GM18870 (cell line): ENCODE data around the gene CHST9.
"Not testable (repeated sequence)": the region's sequence is repeated elsewhere in the genome, so short reads cannot be mapped to it uniquely, and the experiment has no call there.

Experiments
- ATAC-seq: cut with Tn5 transposase; IDR thresholded peaks from one replicate; pipeline ENCODE4 v1.9.1; 2021; ENCODE audit warnings: moderate library complexity; ENCODE audit not compliant: unreplicated experiment

The CHST9 gene, protein sequence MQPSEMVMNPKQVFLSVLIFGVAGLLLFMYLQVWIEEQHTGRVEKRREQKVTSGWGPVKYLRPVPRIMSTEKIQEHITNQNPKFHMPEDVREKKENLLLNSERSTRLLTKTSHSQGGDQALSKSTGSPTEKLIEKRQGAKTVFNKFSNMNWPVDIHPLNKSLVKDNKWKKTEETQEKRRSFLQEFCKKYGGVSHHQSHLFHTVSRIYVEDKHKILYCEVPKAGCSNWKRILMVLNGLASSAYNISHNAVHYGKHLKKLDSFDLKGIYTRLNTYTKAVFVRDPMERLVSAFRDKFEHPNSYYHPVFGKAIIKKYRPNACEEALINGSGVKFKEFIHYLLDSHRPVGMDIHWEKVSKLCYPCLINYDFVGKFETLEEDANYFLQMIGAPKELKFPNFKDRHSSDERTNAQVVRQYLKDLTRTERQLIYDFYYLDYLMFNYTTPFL

DNA sequence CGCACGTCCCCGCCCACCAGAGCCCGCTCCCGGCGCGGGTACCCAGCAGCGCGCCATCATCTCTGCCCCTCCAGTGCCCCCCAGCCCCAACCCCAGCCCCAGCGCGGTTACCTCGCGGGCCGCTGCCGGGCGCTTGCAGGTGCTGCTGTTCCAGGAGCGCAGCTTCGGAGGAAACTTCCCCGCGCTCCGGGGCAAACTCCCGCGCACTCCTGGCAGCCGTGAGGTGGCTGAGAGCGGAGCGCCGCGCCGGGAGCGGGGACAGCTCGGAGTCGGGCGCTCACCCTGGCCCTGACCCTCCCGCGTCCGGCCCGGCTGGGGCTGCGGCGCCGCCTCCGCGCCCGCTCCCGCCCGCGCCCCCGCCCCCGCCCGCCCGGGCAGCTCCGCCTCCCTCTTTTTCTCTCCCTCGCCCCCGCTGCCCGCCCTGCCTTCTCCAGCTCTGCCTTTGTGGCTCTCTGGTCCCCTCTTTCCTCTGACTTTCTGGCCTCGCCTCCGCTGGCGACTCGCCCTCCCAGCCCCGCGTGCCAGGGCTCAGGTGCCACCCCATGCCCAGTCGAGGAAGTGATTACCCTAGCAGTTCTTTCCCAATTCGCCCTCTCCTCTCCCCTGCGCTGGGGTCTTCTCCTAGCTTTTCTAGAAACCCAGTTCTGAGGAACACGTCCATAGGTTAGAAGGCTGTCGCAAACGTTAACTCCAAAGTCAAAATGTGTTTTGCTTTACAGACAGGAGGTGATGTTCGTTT, at the start of gene CHST9:
CHST9 (minus strand) TSS at position 284 of the 739 bp plus-strand sequence. CDS start 42,499 bp downstream, outside the sequence.
- no peak for ATAC-seq

DNA sequence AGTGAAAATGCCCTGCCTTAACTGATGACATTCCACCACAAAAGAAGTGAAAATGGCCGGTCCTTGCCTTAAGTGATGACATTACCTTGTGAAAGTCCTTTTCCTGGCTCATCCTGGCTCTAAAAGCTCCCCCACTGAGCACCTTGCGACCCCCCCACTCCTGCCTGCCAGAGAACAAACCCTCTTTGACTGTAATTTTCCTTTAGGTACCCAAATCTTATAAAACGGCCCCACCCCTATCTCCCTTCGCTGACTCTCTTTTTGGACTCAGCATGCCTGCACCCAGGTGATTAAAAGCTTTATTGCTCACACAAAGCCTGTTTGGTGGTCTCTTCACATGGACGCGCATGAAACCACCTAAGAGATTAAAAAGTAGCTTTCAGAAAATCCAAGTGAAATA, 47.2 kb upstream of the CHST9 start:
- not testable (repeated sequence) for ATAC-seq

DNA sequence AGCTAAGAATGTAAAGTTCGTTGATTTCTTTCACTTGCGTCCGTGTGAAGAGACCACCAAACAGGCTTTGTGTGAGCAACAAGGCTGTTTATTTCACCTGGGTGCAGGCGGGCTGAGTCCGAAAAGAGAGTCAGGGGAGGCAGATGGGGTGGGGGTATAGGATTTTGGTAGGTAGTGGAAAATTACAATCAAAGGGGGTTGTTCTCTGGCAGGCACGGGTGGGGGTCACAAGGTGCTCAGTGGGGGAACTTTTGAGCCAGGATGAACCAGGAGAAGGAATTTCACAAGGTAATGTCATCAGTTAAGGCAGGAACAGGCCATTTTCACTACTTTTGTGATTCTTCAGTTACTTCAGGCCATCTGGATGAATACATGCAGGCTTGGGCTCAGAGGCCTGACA, 46.6 kb upstream of the CHST9 start:
- ATAC-seq, result not testable (repeated sequence)

DNA sequence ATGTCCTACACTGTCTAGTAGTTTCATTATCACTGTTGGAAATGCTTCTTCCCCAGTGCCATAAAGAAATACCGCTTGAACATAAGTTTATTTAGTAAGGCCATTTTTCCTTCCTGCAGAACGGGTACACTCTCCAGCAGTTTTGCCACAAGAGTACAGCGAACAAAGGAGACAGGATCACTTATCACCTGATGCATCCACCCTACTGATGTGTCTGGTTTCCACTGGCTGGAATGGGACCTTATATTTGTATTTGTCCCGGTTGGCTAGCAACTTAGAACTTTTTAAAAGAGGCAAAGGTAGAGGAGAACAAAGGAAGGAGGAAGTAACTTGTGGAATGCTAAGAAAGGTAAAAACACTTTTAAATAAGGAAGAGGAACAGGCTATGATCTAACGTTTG, 46.1 kb upstream of the CHST9 start:
- ATAC-seq, result not testable (repeated sequence)

DNA sequence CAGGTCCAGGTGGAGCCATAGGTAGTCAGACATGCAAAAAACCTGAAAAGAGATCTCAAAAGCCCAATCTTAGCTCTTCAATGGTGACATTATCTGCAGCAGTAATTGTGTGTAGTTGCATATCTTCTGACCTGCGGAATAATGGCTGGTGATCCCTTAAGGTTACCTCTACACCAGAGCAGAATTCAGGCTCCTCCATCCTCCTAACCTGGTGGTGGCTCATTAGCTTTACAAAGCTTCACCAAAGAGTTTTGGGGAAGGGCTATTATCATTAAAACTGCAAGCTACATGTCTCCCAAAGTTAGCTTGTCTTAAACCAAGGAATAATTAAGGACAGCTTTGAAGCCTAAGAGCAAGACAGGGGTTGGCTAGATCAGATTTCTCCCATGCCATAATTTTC, 42.6 kb upstream of the CHST9 start:
- no peak for ATAC-seq

DNA sequence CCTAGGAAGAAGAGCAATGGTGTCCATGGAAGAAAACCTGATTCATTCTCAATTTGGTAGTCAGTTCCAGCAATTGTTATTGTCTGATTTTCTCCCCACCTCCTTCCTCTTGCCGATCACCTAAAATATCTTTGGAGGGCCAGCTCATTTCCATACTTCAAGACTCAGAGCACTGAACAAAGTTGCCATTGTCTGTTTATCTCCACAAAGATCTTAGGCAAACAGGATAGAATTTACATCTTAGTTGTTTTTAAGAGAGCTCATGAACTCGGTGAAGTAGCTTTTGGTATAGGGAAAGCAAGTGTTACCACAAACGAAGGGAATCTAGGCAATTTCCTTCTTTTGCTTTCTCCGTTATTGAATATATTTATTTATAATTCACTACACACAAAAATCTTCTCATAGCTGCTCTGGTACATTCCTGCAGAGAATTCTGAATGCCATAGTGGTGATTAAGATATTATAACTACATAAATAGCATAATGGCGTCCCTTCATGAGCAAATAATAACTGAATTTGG, 41.5 kb upstream of the CHST9 start:
- ATAC-seq, result no peak

DNA sequence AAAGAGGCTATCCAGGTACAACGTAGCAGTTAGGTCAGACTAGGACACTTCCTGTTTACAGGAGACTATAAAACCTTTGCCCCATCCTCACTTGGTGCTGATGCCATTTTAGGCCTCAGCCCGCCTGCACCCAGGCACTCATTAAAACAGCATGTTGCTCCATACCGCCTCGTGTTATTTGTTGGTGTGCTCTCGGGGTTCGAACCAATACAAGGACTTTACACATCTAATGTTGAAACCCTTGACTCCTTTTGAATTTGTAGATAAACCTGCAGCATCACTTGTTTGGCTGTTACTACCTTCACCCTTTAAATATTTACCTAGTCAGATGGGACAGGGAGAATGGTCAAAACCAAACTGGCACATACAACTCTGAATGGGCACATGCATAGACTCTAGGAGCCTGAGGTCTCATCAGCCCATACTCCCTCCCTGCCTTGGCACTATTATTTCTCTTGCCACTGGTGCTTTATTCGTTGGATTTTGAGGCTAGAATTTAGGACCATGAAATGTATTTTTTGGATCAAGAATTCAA, 40.9 kb upstream of the CHST9 start:
- ATAC-seq, result no peak

DNA sequence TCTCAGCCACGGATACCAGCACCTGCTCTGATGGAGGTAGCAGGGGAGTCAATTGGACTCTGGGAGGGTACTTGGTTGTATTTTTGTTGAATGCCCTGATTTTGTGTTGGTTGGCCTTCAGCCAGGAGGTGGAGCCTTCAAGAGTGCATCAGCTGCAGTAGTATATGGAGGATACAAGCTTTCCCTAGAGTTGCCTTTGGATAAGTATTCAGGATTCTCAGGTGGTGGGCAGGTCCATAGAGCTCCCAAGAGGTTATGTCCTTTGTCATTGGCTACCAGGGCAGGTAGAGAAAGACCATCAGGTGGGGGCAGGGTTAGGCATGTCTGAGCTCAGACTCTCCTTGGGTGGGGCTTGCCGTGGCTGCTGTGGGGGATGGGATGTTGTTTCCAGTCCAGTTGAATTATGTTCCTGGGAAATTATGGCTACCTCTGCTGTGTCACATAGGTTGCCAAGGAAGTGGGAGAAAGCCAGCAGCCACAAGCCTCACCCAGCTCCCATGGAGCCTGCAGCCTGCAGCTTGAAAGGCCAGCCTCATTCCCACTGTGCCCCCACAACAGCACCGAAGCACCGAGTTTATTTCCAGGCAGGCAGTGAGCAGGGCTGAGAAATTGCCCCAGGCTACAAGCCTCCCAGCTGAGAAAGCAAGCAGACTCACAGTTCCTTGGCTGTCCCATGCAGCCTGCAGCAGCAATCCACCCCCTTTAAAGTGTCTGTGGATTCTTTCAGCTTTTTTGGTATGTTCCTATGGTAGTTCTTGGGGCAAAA, 38.6 kb upstream of the CHST9 start:
- ATAC-seq, result no peak

DNA sequence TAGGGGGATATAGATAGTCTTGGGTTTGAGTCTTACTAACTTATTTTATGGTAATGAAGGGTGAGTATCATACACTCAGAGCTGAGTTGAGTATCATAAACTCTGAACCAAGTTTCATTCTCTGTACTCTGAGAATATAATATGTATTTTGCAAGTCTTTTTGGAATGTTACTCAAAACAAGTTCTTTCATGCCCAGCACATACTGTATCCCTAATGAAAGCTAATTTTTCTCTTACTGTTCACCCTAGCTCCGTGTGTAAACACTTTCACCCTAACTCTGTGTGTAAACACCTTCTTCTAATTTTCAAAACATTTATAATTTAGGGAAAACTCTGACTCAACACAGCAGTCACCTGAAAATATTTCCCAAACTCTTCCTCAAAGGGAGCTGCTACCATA, 29.7 kb upstream of the CHST9 start:
- no peak for ATAC-seq

DNA sequence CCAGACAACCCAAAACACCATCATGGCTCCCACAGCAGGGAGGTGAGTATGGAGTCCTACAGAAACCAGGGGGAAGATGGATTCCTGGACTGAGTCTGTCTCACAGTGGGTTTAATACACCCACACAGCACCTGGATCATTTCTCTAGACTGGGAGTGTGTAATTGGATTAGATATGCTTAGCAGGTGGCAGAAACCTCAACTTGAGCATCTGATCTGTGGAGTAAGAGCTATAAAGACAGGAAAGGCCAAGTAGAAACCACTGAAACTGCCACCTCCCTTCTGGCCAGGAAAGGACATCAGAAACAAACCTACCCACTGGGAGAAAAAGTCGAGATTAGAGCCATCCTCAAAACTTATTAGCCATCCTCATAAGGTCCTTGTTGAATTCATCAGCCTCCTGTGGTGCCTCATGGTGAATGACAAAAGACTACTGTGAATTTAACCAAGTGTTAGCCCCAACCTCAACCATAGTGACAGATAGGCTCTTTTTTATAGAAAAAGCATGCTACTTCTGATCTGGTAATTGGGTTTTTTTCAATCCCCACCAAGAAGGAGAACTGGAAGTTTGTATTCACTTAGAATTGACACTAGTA, 28.1 kb upstream of the CHST9 start:
- ATAC-seq, result no peak

DNA sequence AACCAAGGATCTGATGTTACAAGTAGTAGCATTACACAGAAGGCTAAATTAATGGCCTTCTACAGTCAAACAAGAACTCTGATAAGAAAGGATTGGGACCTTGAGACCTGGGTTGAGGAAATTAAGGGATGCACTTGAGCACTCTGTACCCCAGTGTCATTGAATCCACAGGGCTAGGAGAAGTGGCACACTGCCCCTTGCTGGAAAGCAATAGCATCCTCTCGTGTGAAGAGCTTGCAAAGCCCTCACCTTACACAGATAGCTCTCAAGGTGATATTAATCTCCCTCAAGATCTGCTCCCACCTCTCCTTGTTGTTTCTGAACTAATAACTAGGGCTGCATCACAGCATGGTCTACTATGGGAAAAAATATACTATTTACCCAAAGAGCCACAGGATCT, 26.5 kb upstream of the CHST9 start:
- no peak for ATAC-seq

DNA sequence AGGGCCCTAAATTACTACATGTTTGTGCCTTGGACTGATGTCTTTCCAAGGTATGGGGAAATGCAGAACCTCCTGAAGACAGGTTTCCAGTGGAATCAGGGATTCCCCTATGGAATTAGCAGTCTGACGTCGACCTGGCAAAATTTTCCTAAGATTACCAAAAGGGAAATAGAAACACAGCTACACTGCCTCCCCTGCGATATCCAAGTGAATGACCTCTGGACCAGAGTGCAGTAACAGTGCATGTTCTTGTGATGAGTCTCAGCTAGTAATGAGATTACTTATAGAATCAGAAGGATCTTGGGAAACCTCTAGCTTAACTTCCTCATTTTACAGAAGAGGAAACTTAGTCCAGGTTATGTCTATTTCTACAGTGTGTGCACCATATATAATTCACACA, 21.3 kb upstream of the CHST9 start:
- no peak for ATAC-seq

DNA sequence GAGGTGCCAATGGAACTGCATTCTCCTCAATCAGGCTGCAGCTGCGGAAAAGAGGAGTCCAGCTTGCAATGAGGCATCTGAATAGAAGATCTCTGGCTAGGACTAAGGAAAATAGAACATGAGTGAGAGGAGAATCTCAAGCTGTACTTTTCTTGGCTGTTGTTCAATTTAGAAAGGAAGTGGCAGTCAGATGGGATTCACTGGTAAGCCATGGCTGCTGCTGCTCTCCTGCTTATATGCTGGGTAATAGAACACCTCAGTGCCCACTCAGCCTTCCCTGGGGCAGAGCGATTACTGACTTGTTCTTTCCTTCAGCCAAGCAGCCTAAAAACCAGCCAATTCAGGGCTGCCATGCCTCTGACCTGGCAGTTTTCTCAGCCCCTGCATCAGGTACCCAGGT, 17.6 kb upstream of the CHST9 start:
- ATAC-seq, result no peak

DNA sequence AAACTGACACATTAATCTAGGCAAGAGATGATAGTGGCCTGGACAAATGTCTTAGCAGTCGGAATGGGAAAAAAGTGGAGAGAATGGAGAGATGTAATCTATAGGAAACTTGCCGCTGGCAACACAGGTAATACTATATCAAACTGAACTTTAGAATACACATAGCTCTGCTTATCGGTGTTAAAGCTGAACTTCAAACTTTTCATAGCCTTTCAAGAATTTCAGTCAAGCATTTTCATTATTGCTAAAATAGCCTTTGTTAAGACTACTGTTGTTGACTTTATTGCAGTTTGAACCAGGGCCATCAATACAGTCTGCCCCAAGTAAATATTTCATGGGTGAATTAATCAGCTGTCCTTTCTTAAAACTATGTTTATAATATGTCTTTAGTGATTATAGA, 12.9 kb upstream of the CHST9 start:
- ATAC-seq, result no peak

DNA sequence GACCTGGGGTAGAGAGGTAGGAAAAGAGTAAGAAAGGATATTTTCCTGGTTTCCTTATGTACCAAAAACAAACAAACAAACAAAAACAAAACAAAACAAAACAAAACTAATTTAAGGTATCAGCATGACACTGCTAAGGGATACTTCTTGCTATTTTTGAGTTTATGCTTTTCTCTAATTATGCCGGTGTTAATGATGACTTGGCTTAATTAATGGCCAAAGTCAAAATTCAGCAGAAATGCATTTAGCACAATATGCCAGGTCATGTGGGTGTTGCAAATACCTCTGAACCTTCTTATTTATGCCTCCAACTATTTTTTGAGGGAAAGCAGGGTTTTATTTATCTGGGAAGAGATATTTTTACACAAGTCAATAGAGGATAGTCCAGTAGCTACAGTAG, 3.2 kb upstream of the CHST9 start:
- ATAC-seq, result no peak

DNA sequence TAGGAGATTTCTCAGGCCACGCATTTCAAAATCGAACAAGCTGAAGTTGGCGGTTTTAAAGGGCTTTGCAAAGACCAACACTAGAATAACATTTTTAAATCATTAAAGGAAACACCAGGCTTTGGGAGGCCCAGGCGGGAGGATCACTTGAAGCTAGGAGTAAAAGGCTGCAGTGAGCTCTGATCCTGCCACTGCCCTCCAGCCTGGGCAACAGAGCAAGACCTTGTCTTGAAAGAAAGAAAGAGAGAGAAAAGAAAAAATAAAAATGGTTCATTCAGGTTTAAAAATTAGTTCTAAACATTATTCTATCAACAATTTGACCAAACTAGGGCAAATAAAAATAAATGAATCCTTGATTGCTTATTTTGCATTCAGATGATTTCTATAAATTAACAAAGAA, 789 bp upstream of the CHST9 start:
- no peak for ATAC-seq

DNA sequence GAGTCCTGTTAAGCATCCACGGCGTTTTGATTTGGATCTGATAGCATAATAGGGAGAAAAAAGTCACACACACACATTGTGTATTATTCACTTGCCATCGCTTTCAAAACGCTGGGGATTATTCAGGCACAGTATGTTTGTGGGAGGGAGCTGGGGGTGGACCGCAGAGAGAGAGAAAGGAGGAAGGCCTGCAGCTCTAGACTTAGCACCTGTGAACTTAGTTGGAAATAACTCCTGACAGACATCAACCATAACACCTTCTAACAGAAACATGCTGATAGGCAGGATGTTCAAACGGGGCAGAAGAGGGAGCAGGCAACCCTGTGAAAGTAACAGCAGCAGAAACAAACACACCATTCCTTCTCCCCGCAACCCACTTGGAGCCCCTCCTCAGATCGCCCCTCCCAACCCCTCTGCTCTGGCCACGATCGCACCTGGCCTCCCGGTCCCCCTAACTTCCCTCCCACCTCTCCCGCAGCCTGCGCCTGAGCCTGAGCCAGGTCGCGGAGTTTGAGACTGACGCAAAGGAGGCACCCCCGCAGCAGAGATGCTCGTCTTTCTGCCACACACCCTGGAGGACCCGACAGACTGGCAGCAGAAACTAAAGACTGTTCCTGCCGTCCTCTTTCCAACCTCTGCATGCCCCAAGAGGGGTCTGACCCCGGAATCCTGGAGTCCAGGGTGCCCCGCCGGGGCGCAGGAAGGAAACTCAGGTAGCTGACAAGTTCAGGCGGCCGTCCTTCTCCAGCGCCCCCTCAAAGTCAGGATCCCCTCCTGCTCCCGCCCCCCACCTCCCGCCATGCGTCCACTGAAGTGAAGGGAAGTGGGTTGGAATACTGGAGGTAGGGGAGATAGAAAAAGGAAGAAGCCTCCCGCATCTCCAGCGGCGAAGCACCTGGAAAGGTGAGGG, 738 bp downstream of the CHST9 start:
- no peak for ATAC-seq

DNA sequence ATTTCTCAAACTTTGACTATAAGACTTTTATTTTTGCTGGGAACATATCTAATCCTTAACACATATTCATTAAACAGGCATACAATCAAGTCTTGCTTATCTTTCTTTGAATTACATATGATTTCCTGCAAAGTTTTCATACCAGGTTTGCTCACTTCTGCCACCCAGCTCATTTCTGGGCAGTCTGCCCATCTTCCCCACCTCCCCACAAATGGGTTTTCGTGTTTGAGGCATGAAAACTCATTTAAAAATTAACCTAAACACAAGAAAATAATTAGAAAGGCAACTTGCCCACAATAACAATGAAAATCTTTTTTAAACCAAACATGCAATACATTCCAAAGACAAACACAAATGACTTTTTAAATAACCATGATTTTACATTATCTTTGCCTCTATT, 3.4 kb downstream of the CHST9 start:
- ATAC-seq, result no peak

DNA sequence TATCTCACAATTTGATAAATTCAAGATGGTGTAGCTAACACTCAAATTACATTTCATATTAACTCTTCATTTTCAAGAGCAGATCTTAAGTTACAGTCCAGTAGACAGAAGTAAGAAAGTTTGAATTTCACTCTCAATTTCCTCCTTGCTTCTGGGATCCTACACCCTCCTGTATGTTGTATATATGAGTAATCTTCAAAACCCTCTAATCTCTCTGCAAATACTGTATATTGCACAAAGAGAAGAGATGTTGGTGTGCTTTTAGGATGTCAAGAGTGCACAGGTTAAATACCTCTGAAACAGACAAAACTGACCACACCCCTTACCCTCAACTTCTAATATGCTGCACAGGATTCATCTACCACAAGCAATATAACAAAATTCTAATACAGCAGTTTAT, 6.7 kb downstream of the CHST9 start:
- ATAC-seq, result no peak

DNA sequence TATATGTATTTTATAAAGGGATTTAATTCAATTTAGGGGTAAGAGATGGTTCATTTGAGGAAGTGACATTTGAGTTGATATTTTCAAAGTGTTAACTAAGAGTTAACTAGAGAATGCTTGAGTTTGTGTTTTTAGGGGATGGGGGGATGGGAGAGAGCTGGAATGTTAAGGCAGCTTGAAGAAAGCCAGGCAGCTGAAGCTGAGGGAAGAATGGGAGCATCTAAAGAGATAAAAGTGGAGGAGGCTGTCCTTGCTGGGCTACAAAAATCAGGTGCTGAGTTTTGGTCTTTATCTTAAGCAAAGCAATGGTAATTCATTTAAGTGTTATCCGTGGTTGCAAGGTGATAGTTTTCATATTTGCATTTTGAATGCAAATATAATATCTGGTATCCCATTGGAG, 9.2 kb downstream of the CHST9 start:
- ATAC-seq, result no peak
